ENCODE results near the gene PPP1R13B.

- TF ChIP-seq CTCF (IDR thresholded peaks at IDR 0.05), result no peak
- no peak for TF ChIP-seq EZH2 (IDR thresholded peaks at IDR 0.05)
- no peak for TF ChIP-seq EZH2phosphoT487 (IDR thresholded peaks at IDR 0.05)
Measured at GRCh38 chr14:103741876-103742275, 105.5 kb downstream of the PPP1R13B start.
